ENCODE results near the gene BHLHA9.

DNA sequence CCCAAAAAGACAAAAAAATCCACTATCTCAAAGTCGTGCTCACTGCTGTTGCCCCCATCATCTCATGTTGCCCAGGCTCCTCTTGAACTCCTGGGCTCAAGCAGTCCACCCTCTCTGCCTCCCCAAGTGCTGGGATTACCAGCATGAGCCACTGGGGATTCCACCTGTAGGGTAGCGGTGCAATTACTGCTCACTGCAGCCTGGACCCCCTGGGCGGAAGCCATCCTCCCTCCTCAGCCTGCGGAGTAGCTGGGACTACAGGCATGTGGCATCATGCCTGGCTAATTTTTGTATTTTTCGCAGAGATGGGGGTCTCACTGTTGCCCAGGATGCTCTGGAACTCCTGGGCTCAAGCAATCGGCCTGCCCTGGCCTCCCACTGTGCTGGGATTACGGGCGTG lies 37.9 kb upstream of the BHLHA9 start:
- TF ChIP-seq, protein P1, sequence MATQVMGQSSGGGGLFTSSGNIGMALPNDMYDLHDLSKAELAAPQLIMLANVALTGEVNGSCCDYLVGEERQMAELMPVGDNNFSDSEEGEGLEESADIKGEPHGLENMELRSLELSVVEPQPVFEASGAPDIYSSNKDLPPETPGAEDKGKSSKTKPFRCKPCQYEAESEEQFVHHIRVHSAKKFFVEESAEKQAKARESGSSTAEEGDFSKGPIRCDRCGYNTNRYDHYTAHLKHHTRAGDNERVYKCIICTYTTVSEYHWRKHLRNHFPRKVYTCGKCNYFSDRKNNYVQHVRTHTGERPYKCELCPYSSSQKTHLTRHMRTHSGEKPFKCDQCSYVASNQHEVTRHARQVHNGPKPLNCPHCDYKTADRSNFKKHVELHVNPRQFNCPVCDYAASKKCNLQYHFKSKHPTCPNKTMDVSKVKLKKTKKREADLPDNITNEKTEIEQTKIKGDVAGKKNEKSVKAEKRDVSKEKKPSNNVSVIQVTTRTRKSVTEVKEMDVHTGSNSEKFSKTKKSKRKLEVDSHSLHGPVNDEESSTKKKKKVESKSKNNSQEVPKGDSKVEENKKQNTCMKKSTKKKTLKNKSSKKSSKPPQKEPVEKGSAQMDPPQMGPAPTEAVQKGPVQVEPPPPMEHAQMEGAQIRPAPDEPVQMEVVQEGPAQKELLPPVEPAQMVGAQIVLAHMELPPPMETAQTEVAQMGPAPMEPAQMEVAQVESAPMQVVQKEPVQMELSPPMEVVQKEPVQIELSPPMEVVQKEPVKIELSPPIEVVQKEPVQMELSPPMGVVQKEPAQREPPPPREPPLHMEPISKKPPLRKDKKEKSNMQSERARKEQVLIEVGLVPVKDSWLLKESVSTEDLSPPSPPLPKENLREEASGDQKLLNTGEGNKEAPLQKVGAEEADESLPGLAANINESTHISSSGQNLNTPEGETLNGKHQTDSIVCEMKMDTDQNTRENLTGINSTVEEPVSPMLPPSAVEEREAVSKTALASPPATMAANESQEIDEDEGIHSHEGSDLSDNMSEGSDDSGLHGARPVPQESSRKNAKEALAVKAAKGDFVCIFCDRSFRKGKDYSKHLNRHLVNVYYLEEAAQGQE (IDR thresholded peaks at IDR 0.05; ENCODE audit: insufficient read depth in 1 of 2, low read depth in 2 of 2, low read length in 2 of 2), result no peak
- TF ChIP-seq POLR2AphosphoS5 (IDR thresholded peaks at IDR 0.05; ENCODE audit: low read depth, low read length) (no peak), TAF1 (IDR thresholded peaks at IDR 0.05; ENCODE audit: borderline replicate concordance, insufficient read depth, low read length) (no peak)
